SJSA1 (cell line): ENCODE data around the gene TBC1D12. TPM values are rescaled to one million over a fixed set of nuclear protein-coding genes. Genes with fewer than 3 reads are reported as not detected.

Experiments
- DNase-seq, 2 experiments: peaks; one replicate each; pipeline ENCODE4 v3.0.0-alpha.2; 2015 to 2020; ENCODE audit warnings: low spot score in 2 of 2, low read depth in 1 of 2
- H3K27ac ChIP-seq: fragments of 250-450 bp; sonication (Bioruptor Pico); 2 replicates; pipeline ENCODE4 v1.5.1; 2020; ENCODE audit warnings: mild to moderate bottlenecking, moderate library complexity
- H3K27me3 ChIP-seq: fragments of 250-450 bp; sonication (Bioruptor Pico); replicated peaks from 2 replicates; pipeline ENCODE4 v1.5.1; 2020; ENCODE audit warnings: mild to moderate bottlenecking, moderate library complexity
- H3K36me3 ChIP-seq: fragments of 250-450 bp; sonication (Bioruptor Pico); 2 replicates; pipeline ENCODE4 v1.5.1; 2020; ENCODE audit warnings: mild to moderate bottlenecking
- H3K4me1 ChIP-seq: fragments of 250-450 bp; sonication (Bioruptor Pico); replicated peaks from 2 replicates; pipeline ENCODE4 v1.6.1; 2021; ENCODE audit warnings: mild to moderate bottlenecking
- H3K4me3 ChIP-seq: fragments of 250-450 bp; sonication (Bioruptor Pico); 2 replicates; pipeline ENCODE4 v1.5.1; 2020; ENCODE audit warnings: mild to moderate bottlenecking
- H3K9me3 ChIP-seq: fragments of 250-450 bp; sonication (Bioruptor Pico); replicated peaks from 2 replicates; pipeline ENCODE4 v1.5.1; 2020; ENCODE audit warnings: mild to moderate bottlenecking
- total RNA-seq: library from RNA; depleted of rRNA; stranded (reverse); fragments of >200 nt; shearing (Covaris generic); gene quantifications from 2 replicates; pipeline ENCODE4 v1.2.3, GENCODE V29; 2014

TBC1D12 gene
- total RNA-seq, 1 experiment from 2014 or later = 22.3 TPM

- Histone ChIP-seq H3K27me3 (no peaks in the 10 kb centered on the region), H3K36me3 (no peaks in the 10 kb centered on the region), H3K4me3 (no peak overlapping the region), H3K9me3 (0 out of 2 replicates have a peak, but pooled peaks cover 2% of the 10 kb centered on the region), H3K27ac (no peak overlapping the region), H3K4me1 (peaks cover 10% of the 10 kb centered on the region)
- no peak for DNase-seq
Observed at GRCh38 chr10:94416896-94417295, 14.6 kb downstream of the TBC1D12 start.

- H3K27ac ChIP-seq = no peak overlapping the region
- 0 out of 2 replicates have a peak, but pooled peaks cover 2% of the 10 kb centered on the region for H3K9me3 ChIP-seq
- DNase-seq = no peak
- no peak overlapping the region for H3K4me3 ChIP-seq
- no peaks in the 10 kb centered on the region for H3K27me3 ChIP-seq
- H3K36me3 ChIP-seq = no peaks in the 10 kb centered on the region
- H3K4me1 ChIP-seq = peaks cover 8% of the 10 kb centered on the region
Observed at GRCh38 chr10:94417321-94417720, 15.0 kb downstream of the TBC1D12 start.

GRCh38 chr10:94420516-94420915 lies 18.2 kb downstream of the TBC1D12 start:
- no peaks in the 10 kb centered on the region for H3K36me3 ChIP-seq
- H3K4me3 ChIP-seq = no peak overlapping the region
- H3K9me3 ChIP-seq = 0 out of 2 replicates have a peak, but pooled peaks cover 2% of the 10 kb centered on the region
- peaks cover 4% of the 10 kb centered on the region for H3K4me1 ChIP-seq
- no peak for DNase-seq
- no peaks in the 10 kb centered on the region for H3K27me3 ChIP-seq
- no peak overlapping the region for H3K27ac ChIP-seq

GRCh38 chr10:94420998-94421528 lies 18.7 kb downstream of the TBC1D12 start:
- peaks cover 4% of the 10 kb centered on the region for H3K4me1 ChIP-seq
- H3K27me3 ChIP-seq = no peaks in the 10 kb centered on the region
- DNase-seq = no peak
- no peak overlapping the region for H3K4me3 ChIP-seq
- no peak overlapping the region for H3K27ac ChIP-seq
- 0 out of 2 replicates have a peak, but pooled peaks cover 2% of the 10 kb centered on the region for H3K9me3 ChIP-seq
- no peaks in the 10 kb centered on the region for H3K36me3 ChIP-seq

GRCh38 chr10:94423627-94424026 lies 21.3 kb downstream of the TBC1D12 start:
- Histone ChIP-seq H3K9me3 (0 out of 2 replicates have a peak, but pooled peaks cover 2% of the 10 kb centered on the region), H3K27me3 (no peaks in the 10 kb centered on the region), H3K4me3 (no peak overlapping the region), H3K36me3 (no peaks in the 10 kb centered on the region), H3K27ac (no peak overlapping the region), H3K4me1 (no peaks in the 10 kb centered on the region)
- DNase-seq = no peak

GRCh38 chr10:94424714-94425337 lies 22.5 kb downstream of the TBC1D12 start:
- no peaks in the 10 kb centered on the region for H3K36me3 ChIP-seq
- no peak for DNase-seq
- H3K27me3 ChIP-seq = no peaks in the 10 kb centered on the region
- H3K4me3 ChIP-seq = no peak overlapping the region
- H3K27ac ChIP-seq = no peak overlapping the region
- no peaks in the 10 kb centered on the region for H3K4me1 ChIP-seq
- H3K9me3 ChIP-seq = 0 out of 2 replicates have a peak, but pooled peaks cover 2% of the 10 kb centered on the region

GRCh38 chr10:94425942-94426341 lies 23.6 kb downstream of the TBC1D12 start:
- no peaks in the 10 kb centered on the region for H3K36me3 ChIP-seq
- H3K4me1 ChIP-seq = no peaks in the 10 kb centered on the region
- DNase-seq = no peak
- H3K9me3 ChIP-seq = no peaks in the 10 kb centered on the region
- no peaks in the 10 kb centered on the region for H3K27me3 ChIP-seq
- H3K4me3 ChIP-seq = no peak overlapping the region
- no peak overlapping the region for H3K27ac ChIP-seq

GRCh38 chr10:94427166-94427565 lies 24.8 kb downstream of the TBC1D12 start:
- H3K36me3 ChIP-seq = no peaks in the 10 kb centered on the region

GRCh38 chr10:94428766-94429707 lies 26.7 kb downstream of the TBC1D12 start:
- Histone ChIP-seq H3K36me3 (no peaks in the 10 kb centered on the region), H3K4me3 (no peak overlapping the region), H3K4me1 (no peaks in the 10 kb centered on the region), H3K9me3 (no peaks in the 10 kb centered on the region), H3K27ac (no peak overlapping the region), H3K27me3 (no peaks in the 10 kb centered on the region)
- no peak for DNase-seq

More at GRCh38 chr10:94427166-94427565, 24.8 kb downstream of the TBC1D12 start:
- Histone ChIP-seq H3K9me3 (no peaks in the 10 kb centered on the region), H3K4me1 (no peaks in the 10 kb centered on the region), H3K27me3 (no peaks in the 10 kb centered on the region), H3K27ac (no peak overlapping the region), H3K4me3 (no peak overlapping the region)
- no peak for DNase-seq

- H3K4me1 ChIP-seq = no peaks in the 10 kb centered on the region
- H3K27ac ChIP-seq = no peak overlapping the region
- H3K9me3 ChIP-seq = no peaks in the 10 kb centered on the region
- no peak for DNase-seq
- H3K36me3 ChIP-seq = no peaks in the 10 kb centered on the region
- H3K4me3 ChIP-seq = no peak overlapping the region
- no peaks in the 10 kb centered on the region for H3K27me3 ChIP-seq
Observed at GRCh38 chr10:94430701-94431100, 28.4 kb downstream of the TBC1D12 start.

- Histone ChIP-seq H3K36me3 (no peaks in the 10 kb centered on the region), H3K4me3 (no peak overlapping the region), H3K4me1 (no peaks in the 10 kb centered on the region), H3K27ac (no peak overlapping the region), H3K27me3 (no peaks in the 10 kb centered on the region), H3K9me3 (0 out of 2 replicates have a peak, but pooled peaks cover 2% of the 10 kb centered on the region)
- DNase-seq = no peak
Observed at GRCh38 chr10:94432443-94432842, 30.1 kb downstream of the TBC1D12 start.

- DNase-seq = no peak
- Histone ChIP-seq H3K27ac (no peak overlapping the region), H3K36me3 (no peaks in the 10 kb centered on the region), H3K4me1 (no peaks in the 10 kb centered on the region), H3K9me3 (0 out of 2 replicates have a peak, but pooled peaks cover 2% of the 10 kb centered on the region), H3K27me3 (no peaks in the 10 kb centered on the region), H3K4me3 (no peak overlapping the region)
Observed at GRCh38 chr10:94439275-94439861, 37.0 kb downstream of the TBC1D12 start.

- Histone ChIP-seq H3K4me3 (no peak overlapping the region), H3K27ac (no peak overlapping the region), H3K36me3 (no peaks in the 10 kb centered on the region), H3K9me3 (0 out of 2 replicates have a peak, but pooled peaks cover 2% of the 10 kb centered on the region), H3K4me1 (no peaks in the 10 kb centered on the region), H3K27me3 (no peaks in the 10 kb centered on the region)
- no peak for DNase-seq
Observed at GRCh38 chr10:94440096-94440495, 37.8 kb downstream of the TBC1D12 start.
